ENCODE data around the gene XYLT1.

Gene XYLT1

DNA sequence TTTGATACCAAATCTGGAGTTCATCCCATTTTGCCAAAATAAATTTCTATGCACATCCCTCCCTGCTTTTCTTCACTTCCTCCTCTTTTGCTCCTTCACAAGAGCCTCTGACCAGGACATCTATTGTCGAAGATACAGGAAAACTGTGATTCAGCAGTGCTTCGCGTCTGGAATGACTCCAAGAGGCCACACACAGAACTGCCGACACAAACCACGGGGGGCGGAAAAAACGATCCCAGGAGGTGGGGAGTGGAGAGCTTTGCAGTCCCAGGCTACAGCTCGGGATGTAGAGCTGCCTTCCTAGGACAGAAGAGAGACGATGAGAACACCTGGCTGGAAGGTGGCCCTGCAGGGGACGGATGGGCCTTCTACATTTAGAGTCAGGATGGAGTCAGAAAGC lies 102.8 kb downstream of the XYLT1 start:
- H3K9me3 ChIP-seq (ENCODE audit: severe bottlenecking): no peaks in the 10 kb centered on the region
- no peak overlapping the region for H3K27ac ChIP-seq (ENCODE audit: poor library complexity, severe bottlenecking)
- peaks cover 19% of the 10 kb centered on the region for H3K4me1 ChIP-seq (ENCODE audit: insufficient read depth, poor library complexity, severe bottlenecking)
- no peaks in the 10 kb centered on the region for H3K36me3 ChIP-seq (ENCODE audit: low read depth)
- H3K27me3 ChIP-seq (ENCODE audit: insufficient read depth, poor library complexity, severe bottlenecking): no peaks in the 10 kb centered on the region
- TF ChIP-seq, protein P1, sequence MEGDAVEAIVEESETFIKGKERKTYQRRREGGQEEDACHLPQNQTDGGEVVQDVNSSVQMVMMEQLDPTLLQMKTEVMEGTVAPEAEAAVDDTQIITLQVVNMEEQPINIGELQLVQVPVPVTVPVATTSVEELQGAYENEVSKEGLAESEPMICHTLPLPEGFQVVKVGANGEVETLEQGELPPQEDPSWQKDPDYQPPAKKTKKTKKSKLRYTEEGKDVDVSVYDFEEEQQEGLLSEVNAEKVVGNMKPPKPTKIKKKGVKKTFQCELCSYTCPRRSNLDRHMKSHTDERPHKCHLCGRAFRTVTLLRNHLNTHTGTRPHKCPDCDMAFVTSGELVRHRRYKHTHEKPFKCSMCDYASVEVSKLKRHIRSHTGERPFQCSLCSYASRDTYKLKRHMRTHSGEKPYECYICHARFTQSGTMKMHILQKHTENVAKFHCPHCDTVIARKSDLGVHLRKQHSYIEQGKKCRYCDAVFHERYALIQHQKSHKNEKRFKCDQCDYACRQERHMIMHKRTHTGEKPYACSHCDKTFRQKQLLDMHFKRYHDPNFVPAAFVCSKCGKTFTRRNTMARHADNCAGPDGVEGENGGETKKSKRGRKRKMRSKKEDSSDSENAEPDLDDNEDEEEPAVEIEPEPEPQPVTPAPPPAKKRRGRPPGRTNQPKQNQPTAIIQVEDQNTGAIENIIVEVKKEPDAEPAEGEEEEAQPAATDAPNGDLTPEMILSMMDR (IDR thresholded peaks at IDR 0.05; ENCODE audit: poor library complexity, severe bottlenecking): no peak
- DNase-seq (ENCODE audit: low spot score): no peak
- no peak overlapping the region for H3K4me3 ChIP-seq (ENCODE audit: severe bottlenecking)
- no peak for ATAC-seq (ENCODE audit: low read depth)

DNA sequence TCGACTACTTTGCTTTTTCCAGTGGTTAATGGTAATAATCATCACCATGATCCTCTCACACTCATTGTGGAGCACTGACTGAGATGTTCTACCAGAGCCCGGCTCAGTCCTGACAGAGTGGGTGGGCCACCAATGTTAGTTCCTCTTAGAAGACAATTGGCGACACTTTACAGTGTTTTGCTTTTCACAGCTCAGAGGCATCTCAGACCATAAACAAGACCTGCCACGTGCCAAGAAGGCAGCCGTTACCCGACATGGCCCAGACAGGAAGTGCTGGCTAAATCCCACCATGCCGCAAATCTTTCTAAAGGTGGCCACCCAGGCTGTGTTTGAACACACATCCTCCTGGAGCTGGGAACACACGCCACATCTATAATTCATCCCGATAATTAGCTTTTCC lies 103.7 kb downstream of the XYLT1 start:
- no peak for DNase-seq (ENCODE audit: low spot score)

DNA sequence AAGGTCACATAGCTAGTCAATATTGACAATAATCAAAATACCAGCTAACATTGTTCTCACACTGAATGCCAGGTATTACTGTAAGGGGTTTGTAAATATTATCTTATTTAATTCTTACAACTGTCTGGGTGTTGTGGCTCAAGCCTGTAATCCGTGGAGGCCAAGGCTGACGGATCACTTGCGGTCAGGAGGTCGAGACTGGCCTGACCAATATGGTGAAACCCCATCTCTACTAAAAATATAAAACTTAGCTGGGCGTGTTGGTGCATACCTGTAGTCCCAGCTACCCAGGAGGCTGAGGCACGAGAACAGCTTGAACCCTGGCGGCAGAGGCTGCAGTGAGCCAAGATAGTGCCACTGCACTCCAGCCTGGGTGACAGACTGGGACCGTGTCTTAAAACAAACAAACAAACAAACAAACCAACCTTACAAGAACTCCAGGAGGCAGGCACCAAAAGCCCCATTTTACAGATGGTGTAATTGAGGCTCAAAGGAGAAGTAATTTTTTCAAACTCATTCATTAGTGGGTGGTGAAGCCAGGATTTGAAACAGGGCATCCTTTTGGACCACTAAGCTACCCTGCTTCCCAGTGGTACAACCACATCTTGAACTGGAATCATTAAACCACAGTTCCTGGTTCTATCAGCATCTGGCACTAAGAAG lies 104.3 kb downstream of the XYLT1 start:
- peaks cover 19% of the 10 kb centered on the region for H3K4me1 ChIP-seq (ENCODE audit: insufficient read depth, poor library complexity, severe bottlenecking)
- no peak overlapping the region for H3K27ac ChIP-seq (ENCODE audit: poor library complexity, severe bottlenecking)

More for the DNA sequence above, 103.7 kb downstream of the XYLT1 start:
- no peak overlapping the region for H3K27ac ChIP-seq (ENCODE audit: poor library complexity, severe bottlenecking)
- H3K36me3 ChIP-seq (ENCODE audit: low read depth): no peaks in the 10 kb centered on the region
- no peak for ATAC-seq (ENCODE audit: low read depth)
- H3K27me3 ChIP-seq (ENCODE audit: insufficient read depth, poor library complexity, severe bottlenecking): no peaks in the 10 kb centered on the region
- TF ChIP-seq, protein P1 (IDR thresholded peaks at IDR 0.05; ENCODE audit: poor library complexity, severe bottlenecking): no peak
- H3K9me3 ChIP-seq (ENCODE audit: severe bottlenecking): no peaks in the 10 kb centered on the region
- no peak overlapping the region for H3K4me3 ChIP-seq (ENCODE audit: severe bottlenecking)
- peaks cover 19% of the 10 kb centered on the region for H3K4me1 ChIP-seq (ENCODE audit: insufficient read depth, poor library complexity, severe bottlenecking)

DNA sequence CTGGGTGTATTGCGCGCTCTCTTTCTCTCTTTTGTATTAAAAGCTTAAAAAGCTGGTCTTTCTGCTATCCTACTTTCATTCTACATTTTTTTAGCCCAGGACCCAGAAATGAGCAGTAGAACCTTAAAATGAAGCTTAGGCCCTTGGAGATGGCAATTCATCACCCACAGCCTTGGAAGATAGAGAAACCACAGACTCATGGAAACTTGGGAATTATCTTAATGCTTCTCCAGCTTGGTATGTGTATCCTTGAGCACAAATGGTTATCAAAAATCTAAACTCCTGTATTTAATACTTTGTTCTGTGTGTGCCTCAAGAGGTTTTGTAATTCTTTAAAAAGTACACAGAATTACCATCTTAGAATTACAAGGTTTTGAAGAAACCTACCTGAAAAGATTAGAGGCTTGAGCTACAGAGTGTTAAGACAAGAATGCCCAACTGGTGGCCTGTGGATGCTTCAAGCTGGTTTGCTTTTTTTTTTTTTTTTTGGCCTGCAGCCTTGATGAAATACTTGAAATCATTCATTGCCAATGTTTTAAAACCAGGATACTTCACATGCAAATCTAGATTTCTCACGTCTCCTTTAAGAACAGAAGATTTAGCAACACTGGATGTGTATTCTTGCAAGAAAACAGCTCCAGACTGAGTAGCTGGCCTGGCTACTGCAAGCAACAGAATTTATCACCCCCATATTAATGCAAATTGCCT lies 105.0 kb downstream of the XYLT1 start:
- TF ChIP-seq, protein P1 (IDR thresholded peaks at IDR 0.05; ENCODE audit: poor library complexity, severe bottlenecking): no peak
- Histone ChIP-seq H3K27me3 (ENCODE audit: insufficient read depth, poor library complexity, severe bottlenecking) (no peaks in the 10 kb centered on the region), H3K36me3 (ENCODE audit: low read depth) (no peaks in the 10 kb centered on the region), H3K4me3 (ENCODE audit: severe bottlenecking) (no peak overlapping the region), H3K9me3 (ENCODE audit: severe bottlenecking) (no peaks in the 10 kb centered on the region), H3K4me1 (ENCODE audit: insufficient read depth, poor library complexity, severe bottlenecking) (peaks cover 19% of the 10 kb centered on the region), H3K27ac (ENCODE audit: poor library complexity, severe bottlenecking) (peak overlapping the region; percentile 30)
- DNase-seq (ENCODE audit: low spot score): no peak
- no peak for ATAC-seq (ENCODE audit: low read depth)

More for the DNA sequence above, 104.3 kb downstream of the XYLT1 start:
- Histone ChIP-seq H3K36me3 (ENCODE audit: low read depth) (no peaks in the 10 kb centered on the region), H3K9me3 (ENCODE audit: severe bottlenecking) (no peaks in the 10 kb centered on the region), H3K4me3 (ENCODE audit: severe bottlenecking) (no peak overlapping the region), H3K27me3 (ENCODE audit: insufficient read depth, poor library complexity, severe bottlenecking) (no peaks in the 10 kb centered on the region)
- TF ChIP-seq, protein P1 (IDR thresholded peaks at IDR 0.05; ENCODE audit: poor library complexity, severe bottlenecking): no peak
- DNase-seq (ENCODE audit: low spot score) (no peak), ATAC-seq (ENCODE audit: low read depth) (no peak)

DNA sequence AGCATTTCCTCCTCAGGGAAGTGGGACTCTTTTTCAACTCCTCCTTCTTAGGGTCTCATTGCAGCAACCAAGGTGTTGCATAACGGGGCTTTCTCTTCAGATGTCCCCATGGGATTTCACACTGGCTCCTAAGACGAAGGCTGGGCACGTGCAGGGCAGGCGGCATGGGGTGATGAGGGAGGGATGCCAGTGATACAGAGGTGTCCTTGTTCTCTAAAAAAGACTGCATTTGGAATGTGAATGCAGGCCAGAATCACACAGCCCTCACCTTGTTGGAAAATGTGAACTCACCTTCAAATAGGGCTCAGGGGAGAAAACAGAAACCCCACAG lies 105.6 kb downstream of the XYLT1 start:
- H3K9me3 ChIP-seq (ENCODE audit: severe bottlenecking): no peaks in the 10 kb centered on the region
- H3K4me1 ChIP-seq (ENCODE audit: insufficient read depth, poor library complexity, severe bottlenecking): peaks cover 19% of the 10 kb centered on the region
- no peaks in the 10 kb centered on the region for H3K36me3 ChIP-seq (ENCODE audit: low read depth)
- ATAC-seq (ENCODE audit: low read depth) (0 out of 3 replicates have a peak, but pooled peaks have one; percentile 14), DNase-seq (ENCODE audit: low spot score) (no peak)
- TF ChIP-seq, protein P1 (IDR thresholded peaks at IDR 0.05; ENCODE audit: poor library complexity, severe bottlenecking): no peak
- H3K27me3 ChIP-seq (ENCODE audit: insufficient read depth, poor library complexity, severe bottlenecking): no peaks in the 10 kb centered on the region
- H3K4me3 ChIP-seq (ENCODE audit: severe bottlenecking): no peak overlapping the region
- peak overlapping the region; percentile 30 for H3K27ac ChIP-seq (ENCODE audit: poor library complexity, severe bottlenecking)
